CD4-positive, alpha-beta T cell treated with Interferon gamma for 1 hour (primary cell): ENCODE data around the gene CCDC69.
A peak's percentile ranks its signal among the peaks of the same experiment; 100 is the strongest.
"Not testable (repeated sequence)": the region's sequence is repeated elsewhere in the genome, so short reads cannot be mapped to it uniquely, and the experiment has no call there.

Source experiments
- DNase-seq: peaks from one replicate; pipeline ENCODE4 v3.0.0-alpha.2; 2020

Gene CCDC69

GRCh38 chr5:151244206-151244605 is 20.3 kb upstream of the CCDC69 start:
- no peak for DNase-seq

GRCh38 chr5:151243564-151243963 is 19.7 kb upstream of the CCDC69 start:
- DNase-seq: no peak

DNA sequence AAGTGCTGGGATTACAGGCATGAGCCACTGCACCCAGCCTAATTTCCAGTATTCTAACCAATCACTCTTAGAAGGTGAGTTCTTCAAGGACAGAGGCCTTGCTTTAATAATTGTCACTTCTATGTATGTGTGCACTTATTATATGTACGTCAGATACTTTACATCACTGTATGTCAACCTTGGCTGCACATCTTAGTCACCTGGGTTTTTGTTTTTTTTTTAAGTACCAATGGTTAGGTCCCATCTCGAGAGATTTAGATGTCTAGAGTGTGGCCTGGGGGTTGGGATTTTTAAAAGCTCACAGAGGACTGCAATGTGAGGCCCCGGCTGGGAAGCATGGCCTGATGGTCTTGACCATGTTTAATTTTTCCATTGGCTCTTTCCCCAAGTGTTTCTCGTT is 19.2 kb upstream of the CCDC69 start:
- no peak for DNase-seq

DNA sequence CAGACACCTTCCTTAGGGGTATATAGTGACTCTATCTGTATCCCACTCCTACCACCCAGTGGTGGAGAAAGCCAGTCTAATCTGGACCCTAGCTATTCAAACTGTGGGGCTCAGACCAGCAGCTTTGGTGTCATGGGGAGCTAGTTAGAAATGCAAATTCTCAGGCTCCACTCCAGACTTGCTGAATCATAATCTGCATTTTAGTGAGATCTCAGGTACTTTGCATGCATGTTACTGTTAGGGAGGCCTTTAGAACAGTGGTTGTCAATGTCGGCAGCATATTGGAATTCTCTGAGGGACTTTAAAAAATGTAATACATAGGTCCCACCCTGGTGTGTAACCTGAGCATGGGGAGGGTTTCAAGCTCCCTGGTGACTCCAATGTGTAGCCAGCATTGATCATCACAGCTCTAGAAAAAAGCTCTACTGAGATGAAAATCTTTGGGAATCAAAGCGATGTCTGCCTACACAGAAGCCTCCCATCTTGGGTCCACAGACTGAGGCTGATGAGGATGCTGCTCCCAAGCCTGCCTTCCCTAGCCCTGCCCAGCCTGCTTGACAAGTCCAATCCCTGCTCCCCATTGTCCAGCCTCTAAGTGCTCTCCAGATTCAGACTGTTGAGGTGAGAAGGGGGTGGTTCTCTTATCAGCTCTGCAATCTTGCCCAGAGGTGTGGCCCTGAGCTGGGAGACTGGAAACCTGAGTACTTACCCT is 17.2 kb upstream of the CCDC69 start:
- no peak for DNase-seq

- not testable (repeated sequence) for DNase-seq
Observed at GRCh38 chr5:151240268-151240835, 16.5 kb upstream of the CCDC69 start.

DNA sequence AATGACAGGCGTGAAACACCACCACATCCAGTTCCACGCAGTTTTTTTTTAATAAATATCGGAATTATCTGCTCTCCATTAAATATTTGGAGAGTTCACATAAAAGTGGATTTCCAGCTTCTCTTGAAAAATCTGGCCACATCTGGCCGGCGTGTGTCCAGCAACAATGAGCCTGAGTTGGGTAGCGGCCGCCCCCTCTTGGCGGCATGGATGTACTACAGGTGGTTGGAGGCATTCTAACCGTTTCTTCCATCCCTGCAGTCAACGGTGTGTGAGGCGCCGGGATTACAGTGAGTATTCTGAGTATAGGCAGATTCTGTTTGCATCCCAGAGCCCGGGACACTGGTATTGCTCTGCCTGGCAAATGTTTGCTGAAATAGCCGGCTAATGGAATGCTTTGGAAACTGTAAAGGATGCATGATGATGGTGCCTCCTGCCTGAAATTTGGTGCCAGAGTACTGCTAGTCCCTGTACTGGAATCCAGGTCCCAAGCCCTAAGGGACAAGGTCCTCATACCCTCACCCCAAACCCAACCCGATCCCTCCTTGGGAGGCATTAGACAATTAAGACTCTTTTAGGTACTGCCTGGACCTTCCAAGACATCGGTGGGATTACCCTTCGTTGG is 15.5 kb upstream of the CCDC69 start:
- peak; percentile 66 for DNase-seq

DNA sequence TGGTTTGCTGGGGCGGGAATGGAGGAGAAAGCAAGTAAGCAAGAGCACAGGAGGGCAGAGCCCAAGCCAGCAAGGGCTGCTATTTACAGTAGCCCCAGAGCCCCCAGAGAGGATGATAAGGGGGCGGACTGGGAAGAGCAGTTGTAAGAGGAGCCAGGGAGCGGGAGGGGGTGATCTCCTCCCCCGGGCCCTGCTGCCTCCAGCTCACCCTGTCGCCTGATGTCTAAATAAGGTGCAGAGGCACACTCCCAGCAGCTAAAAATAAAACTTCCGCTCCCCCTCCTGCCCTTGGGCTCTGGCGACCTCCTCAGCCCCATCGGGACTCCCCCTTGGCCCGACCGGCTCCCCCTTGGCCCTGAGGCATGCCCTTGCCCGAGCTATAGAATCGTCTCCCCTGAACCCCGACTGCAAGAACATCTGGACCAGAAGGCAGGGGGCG is 14.4 kb upstream of the CCDC69 start:
- peak; percentile 35 for DNase-seq

DNA sequence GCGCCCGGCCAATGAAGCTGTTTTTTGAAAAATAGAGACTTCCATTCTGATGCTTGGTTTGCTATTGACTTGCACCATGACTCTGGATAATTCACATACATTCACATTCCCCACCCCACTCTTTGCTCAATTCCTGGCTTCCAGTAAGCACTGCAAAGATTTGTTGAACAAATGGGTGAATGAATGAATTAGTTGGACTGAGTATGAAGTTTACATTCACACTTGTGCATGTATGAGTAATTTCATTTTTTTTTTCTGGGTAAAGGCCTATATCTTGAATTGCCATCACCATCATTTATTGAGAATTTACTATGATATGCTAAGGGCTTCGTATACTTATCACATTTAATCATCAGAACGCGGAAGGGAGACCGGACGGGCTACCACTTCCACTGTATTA is 13.8 kb upstream of the CCDC69 start:
- DNase-seq: no peak

DNA sequence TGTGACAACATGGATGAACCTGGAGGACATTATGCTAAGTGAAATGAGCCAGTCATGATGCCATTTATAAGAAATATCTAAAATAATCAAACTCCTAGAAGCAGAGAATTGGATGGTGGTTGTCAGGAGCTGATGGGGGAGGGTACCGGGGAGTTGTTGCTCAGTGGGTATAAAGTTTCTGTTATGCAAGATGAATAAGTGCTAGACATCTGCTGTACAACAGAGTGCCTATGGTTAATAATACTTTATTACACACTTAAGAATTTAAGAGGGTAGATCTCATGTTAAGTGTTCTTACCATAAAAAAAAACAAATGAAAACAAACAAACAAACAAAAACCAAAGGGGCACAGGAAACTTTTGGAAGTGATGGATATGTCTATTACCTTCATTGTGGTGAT is 13.0 kb upstream of the CCDC69 start:
- no peak for DNase-seq

DNA sequence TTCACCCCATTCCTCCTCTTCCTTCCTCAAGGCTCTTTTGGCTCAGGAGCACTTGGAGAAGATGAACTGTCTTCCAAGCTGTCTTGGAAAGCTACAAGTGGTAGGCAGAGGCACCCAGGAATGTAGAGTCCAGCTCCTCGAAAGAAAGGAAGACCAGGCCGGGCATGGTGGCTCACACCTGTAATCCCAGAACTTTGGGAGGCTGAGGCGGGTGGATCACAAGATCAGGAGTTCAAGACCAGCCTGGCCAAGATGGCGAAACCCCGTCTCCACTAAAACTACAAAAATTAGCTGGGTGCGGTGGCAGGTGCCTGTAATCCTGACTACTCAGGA is 11.3 kb upstream of the CCDC69 start:
- not testable (repeated sequence) for DNase-seq

GRCh38 chr5:151234476-151235238 is 10.8 kb upstream of the CCDC69 start:
- DNase-seq: peak; percentile 50

GRCh38 chr5:151233616-151234085 is 9.8 kb upstream of the CCDC69 start:
- DNase-seq: no peak

- DNase-seq: no peak
Observed at GRCh38 chr5:151231359-151231758, 7.5 kb upstream of the CCDC69 start.

DNA sequence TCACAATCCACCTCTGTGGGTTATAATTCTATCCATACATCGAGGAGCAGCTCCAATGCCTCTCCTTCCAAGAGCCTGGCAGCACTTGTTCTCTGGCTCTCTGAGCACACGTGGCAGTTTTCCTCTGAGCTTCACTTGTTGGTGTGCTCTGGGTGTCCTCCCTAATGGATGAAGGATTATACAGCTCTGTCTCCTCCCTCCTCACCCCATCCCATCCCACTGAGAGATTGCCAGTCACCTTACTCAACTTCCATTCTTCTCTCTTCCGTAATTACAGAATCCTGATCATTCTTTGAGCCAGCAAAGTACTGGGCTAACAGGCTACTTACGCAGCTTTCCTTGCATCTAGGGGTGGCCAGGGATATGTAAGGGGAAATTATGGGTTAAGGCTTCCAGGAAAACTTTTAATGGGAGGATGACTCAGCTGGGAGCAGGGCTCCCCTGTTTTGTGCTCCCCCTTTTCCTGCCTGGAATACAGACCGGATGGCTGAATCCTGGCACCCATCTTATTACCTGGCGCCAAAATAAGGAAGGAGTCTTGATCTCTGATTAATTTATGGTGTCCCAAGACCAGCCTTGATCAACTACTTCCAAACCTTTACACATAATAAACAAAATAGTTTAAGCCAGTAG is 6.3 kb upstream of the CCDC69 start:
- no peak for DNase-seq

DNA sequence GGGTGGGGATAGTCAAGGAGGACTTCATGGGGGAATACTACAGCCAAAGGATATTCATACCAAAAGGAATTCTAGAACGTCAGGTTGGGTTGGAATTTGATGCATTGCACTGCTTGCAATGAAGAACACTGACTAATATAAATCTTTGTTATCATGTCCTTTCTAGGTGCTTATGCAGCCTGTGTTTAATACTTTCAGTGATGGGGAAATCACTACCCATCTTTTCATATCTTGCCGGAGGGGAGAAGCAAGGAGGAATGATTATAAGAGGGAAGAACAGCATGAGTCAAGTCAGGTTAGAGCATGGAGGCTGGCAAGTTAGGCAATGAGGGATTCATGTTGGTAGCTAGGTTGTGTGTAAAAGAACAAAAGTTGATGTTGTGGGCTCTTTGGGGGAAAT is 5.1 kb upstream of the CCDC69 start:
- no peak for DNase-seq

- no peak for DNase-seq
Observed at GRCh38 chr5:151227918-151228447, 4.1 kb upstream of the CCDC69 start.

GRCh38 chr5:151225475-151225874 is 1.6 kb upstream of the CCDC69 start:
- no peak for DNase-seq

GRCh38 chr5:151225071-151225470 is 1.2 kb upstream of the CCDC69 start:
- no peak for DNase-seq

- DNase-seq: no peak
Observed at GRCh38 chr5:151224372-151224771, 480 bp upstream of the CCDC69 start.

GRCh38 chr5:151222790-151223446 is 974 bp downstream of the CCDC69 start:
- peak; percentile 64 for DNase-seq

DNA sequence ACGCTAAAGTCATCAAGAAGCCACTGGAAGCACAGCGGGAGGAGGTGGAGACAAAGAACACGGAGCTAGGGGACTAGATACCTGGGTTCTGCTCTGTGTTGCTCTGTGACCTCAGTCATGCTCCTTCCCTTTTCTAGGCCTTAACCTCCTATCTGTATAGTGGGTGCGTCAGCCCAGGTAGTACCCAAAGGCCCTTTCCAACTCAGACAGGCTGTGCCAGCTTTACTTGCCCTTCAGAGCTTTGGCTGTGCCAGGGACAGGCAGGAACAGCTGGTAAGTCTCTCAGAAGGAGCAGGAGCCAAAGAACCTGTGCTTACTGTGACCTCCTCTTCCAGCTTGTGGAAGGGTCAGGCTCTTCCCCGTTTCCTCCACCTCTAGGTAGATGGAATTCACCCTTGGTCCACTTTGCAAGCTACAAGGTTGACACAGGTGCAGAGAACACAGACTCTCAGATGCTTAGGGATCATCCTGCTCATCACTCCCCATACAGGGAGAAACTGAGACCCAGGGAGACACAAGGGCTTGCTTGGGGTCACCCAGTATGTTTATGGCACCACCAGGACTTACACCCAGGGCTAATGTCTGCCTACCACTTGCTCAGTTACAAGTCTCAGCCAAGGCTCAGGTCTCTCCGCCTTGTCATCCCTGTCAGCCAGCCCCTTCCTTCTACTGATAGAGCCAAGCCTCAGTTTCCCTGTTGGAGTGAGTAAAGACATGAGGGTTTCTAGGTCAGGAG is 1.7 kb downstream of the CCDC69 start:
- DNase-seq: no peak

DNA sequence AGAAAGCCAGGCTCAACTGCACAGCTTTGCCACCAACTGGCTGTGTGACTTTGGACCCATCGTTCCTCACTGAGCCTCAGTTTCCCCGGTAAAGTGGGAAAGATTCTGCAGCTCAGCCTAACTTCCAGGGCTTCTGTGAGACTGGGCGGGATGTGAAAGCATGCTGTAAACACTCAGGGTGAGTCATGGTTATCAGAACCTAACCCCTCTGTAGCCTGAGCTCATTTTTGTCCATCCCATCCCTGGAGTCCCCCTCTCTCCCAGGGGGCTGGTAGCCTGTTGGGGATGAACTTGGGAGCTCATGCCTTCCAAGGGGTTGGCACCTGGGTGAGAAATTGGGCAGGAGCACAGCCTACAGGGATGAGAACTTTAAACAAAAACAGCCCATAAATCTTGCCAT is 2.3 kb downstream of the CCDC69 start:
- DNase-seq: no peak
